Measurements from ENCODE around the gene LRP8.

LRP8 gene

GRCh38 chr1:53326598-53327181 lies 1.2 kb downstream of the LRP8 start:
- Histone ChIP-seq H3K9ac (ENCODE audit: low read depth, low read length) (peak overlapping the region; percentile 90), H3K9me3 (ENCODE audit: control insufficient read depth, insufficient read depth, low read length) (no peaks in the 10 kb centered on the region), H3K4me1 (ENCODE audit: insufficient read depth, low read length) (peaks cover 17% of the 10 kb centered on the region; the same call in 1 of the 2 replicates), H3K36me3 (ENCODE audit: insufficient read depth, low read length) (peaks cover 19% of the 10 kb centered on the region)

- H3K4me1 ChIP-seq (ENCODE audit: insufficient read depth, low read length) = peaks cover 18% of the 10 kb centered on the region; the same call in 1 of the 2 replicates
- peaks cover 20% of the 10 kb centered on the region for H3K36me3 ChIP-seq (ENCODE audit: insufficient read depth, low read length)
- H3K9me3 ChIP-seq (ENCODE audit: control insufficient read depth, insufficient read depth, low read length) = no peaks in the 10 kb centered on the region
- peak overlapping the region; percentile 90 for H3K9ac ChIP-seq (ENCODE audit: low read depth, low read length)
Measured at GRCh38 chr1:53326088-53326597, 1.7 kb downstream of the LRP8 start.

GRCh38 chr1:53325326-53326087 lies 2.4 kb downstream of the LRP8 start:
- peak overlapping the region; percentile 48 for H3K9ac ChIP-seq (ENCODE audit: low read depth, low read length)
- H3K4me1 ChIP-seq (ENCODE audit: insufficient read depth, low read length) = peaks cover 18% of the 10 kb centered on the region; the same call in 1 of the 2 replicates
- peaks cover 25% of the 10 kb centered on the region for H3K36me3 ChIP-seq (ENCODE audit: insufficient read depth, low read length)
- no peaks in the 10 kb centered on the region for H3K9me3 ChIP-seq (ENCODE audit: control insufficient read depth, insufficient read depth, low read length)

- Histone ChIP-seq H3K36me3 (ENCODE audit: insufficient read depth, low read length) (peaks cover 28% of the 10 kb centered on the region), H3K9me3 (ENCODE audit: control insufficient read depth, insufficient read depth, low read length) (no peaks in the 10 kb centered on the region), H3K9ac (ENCODE audit: low read depth, low read length) (no peak overlapping the region), H3K4me1 (ENCODE audit: insufficient read depth, low read length) (peaks cover 18% of the 10 kb centered on the region; the same call in 1 of the 2 replicates)
Measured at GRCh38 chr1:53324728-53325297, 3.1 kb downstream of the LRP8 start.

GRCh38 chr1:53324321-53324720 lies 3.5 kb downstream of the LRP8 start:
- no peak overlapping the region for H3K9ac ChIP-seq (ENCODE audit: low read depth, low read length)

GRCh38 chr1:53323316-53323715 lies 4.6 kb downstream of the LRP8 start:
- H3K9ac ChIP-seq (ENCODE audit: low read depth, low read length) = no peak overlapping the region
- H3K9me3 ChIP-seq (ENCODE audit: control insufficient read depth, insufficient read depth, low read length) = no peaks in the 10 kb centered on the region
- peaks cover 18% of the 10 kb centered on the region; the same call in 1 of the 2 replicates for H3K4me1 ChIP-seq (ENCODE audit: insufficient read depth, low read length)
- peaks cover 28% of the 10 kb centered on the region for H3K36me3 ChIP-seq (ENCODE audit: insufficient read depth, low read length)

More at GRCh38 chr1:53324321-53324720, 3.5 kb downstream of the LRP8 start:
- H3K4me1 ChIP-seq (ENCODE audit: insufficient read depth, low read length) = peaks cover 18% of the 10 kb centered on the region; the same call in 1 of the 2 replicates
- H3K36me3 ChIP-seq (ENCODE audit: insufficient read depth, low read length) = peaks cover 28% of the 10 kb centered on the region
- H3K9me3 ChIP-seq (ENCODE audit: control insufficient read depth, insufficient read depth, low read length) = no peaks in the 10 kb centered on the region

- no peak overlapping the region for H3K9ac ChIP-seq (ENCODE audit: low read depth, low read length)
- H3K9me3 ChIP-seq (ENCODE audit: control insufficient read depth, insufficient read depth, low read length) = no peaks in the 10 kb centered on the region
- peaks cover 28% of the 10 kb centered on the region for H3K36me3 ChIP-seq (ENCODE audit: insufficient read depth, low read length)
- H3K4me1 ChIP-seq (ENCODE audit: insufficient read depth, low read length) = peaks cover 23% of the 10 kb centered on the region; the same call in 1 of the 2 replicates
Measured at GRCh38 chr1:53321776-53322602, 5.9 kb downstream of the LRP8 start.

- H3K9me3 ChIP-seq (ENCODE audit: control insufficient read depth, insufficient read depth, low read length) = no peaks in the 10 kb centered on the region
- peaks cover 28% of the 10 kb centered on the region for H3K36me3 ChIP-seq (ENCODE audit: insufficient read depth, low read length)
- H3K9ac ChIP-seq (ENCODE audit: low read depth, low read length) = no peak overlapping the region
- H3K4me1 ChIP-seq (ENCODE audit: insufficient read depth, low read length) = peaks cover 28% of the 10 kb centered on the region
Measured at GRCh38 chr1:53321366-53321765, 6.5 kb downstream of the LRP8 start.

- H3K9ac ChIP-seq (ENCODE audit: low read depth, low read length) = no peak overlapping the region
- H3K36me3 ChIP-seq (ENCODE audit: insufficient read depth, low read length) = peaks cover 28% of the 10 kb centered on the region
- peaks cover 32% of the 10 kb centered on the region for H3K4me1 ChIP-seq (ENCODE audit: insufficient read depth, low read length)
- no peaks in the 10 kb centered on the region for H3K9me3 ChIP-seq (ENCODE audit: control insufficient read depth, insufficient read depth, low read length)
Measured at GRCh38 chr1:53320646-53321045, 7.2 kb downstream of the LRP8 start.

GRCh38 chr1:53319296-53320101 lies 8.4 kb downstream of the LRP8 start:
- peaks cover 27% of the 10 kb centered on the region for H3K36me3 ChIP-seq (ENCODE audit: insufficient read depth, low read length)

GRCh38 chr1:53317646-53318539 lies 10.0 kb downstream of the LRP8 start:
- H3K36me3 ChIP-seq (ENCODE audit: insufficient read depth, low read length) = peaks cover 21% of the 10 kb centered on the region
- H3K9me3 ChIP-seq (ENCODE audit: control insufficient read depth, insufficient read depth, low read length) = no peaks in the 10 kb centered on the region
- H3K9ac ChIP-seq (ENCODE audit: low read depth, low read length) = no peak overlapping the region
- peaks cover 20% of the 10 kb centered on the region for H3K4me1 ChIP-seq (ENCODE audit: insufficient read depth, low read length)

More at GRCh38 chr1:53319296-53320101, 8.4 kb downstream of the LRP8 start:
- H3K9me3 ChIP-seq (ENCODE audit: control insufficient read depth, insufficient read depth, low read length) = no peaks in the 10 kb centered on the region
- H3K4me1 ChIP-seq (ENCODE audit: insufficient read depth, low read length) = peaks cover 21% of the 10 kb centered on the region
- H3K9ac ChIP-seq (ENCODE audit: low read depth, low read length) = no peak overlapping the region

GRCh38 chr1:53316766-53317581 lies 10.9 kb downstream of the LRP8 start:
- H3K9ac ChIP-seq (ENCODE audit: low read depth, low read length) = no peak overlapping the region
- no peaks in the 10 kb centered on the region for H3K9me3 ChIP-seq (ENCODE audit: control insufficient read depth, insufficient read depth, low read length)
- H3K36me3 ChIP-seq (ENCODE audit: insufficient read depth, low read length) = peaks cover 15% of the 10 kb centered on the region
- H3K4me1 ChIP-seq (ENCODE audit: insufficient read depth, low read length) = peaks cover 18% of the 10 kb centered on the region
